SU-DHL-6 (cell line): ENCODE results near the gene CARD11.

Source experiments
- CTCF ChIP-seq: fragments of 200-600 bp; sonication (generic); IDR thresholded peaks from one replicate; pipeline ENCODE4 v1.5.1; 2017; ENCODE audit warnings: antibody characterized with exemption, mild to moderate bottlenecking, low read length, moderate library complexity; ENCODE audit not compliant: insufficient read depth, poor library complexity, severe bottlenecking
- EZH2phosphoT487 ChIP-seq: fragments of 200-600 bp; sonication (generic), shearing (Covaris generic); conservative IDR thresholded peaks from 2 replicates; pipeline ENCODE4 v1.6.1; 2018; ENCODE audit warnings: mild to moderate bottlenecking, antibody characterized with exemption, low read length, moderate library complexity, mixed read lengths

- TF ChIP-seq CTCF (no peak), EZH2phosphoT487 (no peak)
Measured at GRCh38 chr7:2908103-2908683, 135.5 kb downstream of the CARD11 start.
